CD4-positive, CD25-positive, alpha-beta regulatory T cell (primary cell): ENCODE results near the gene SAP30BP. TPM values are rescaled to one million over a fixed set of nuclear protein-coding genes. Genes with fewer than 3 reads are reported as not detected.

Experiments
- ATAC-seq, 2 donors: fragments of 150-1000 bp; cut with Tn5 transposase; one replicate each; pipeline ENCODE4 v1.10.0; 2021; ENCODE audit warnings: low read depth in 2 of 2, moderate number of reproducible peaks in 2 of 2, moderate library complexity in 1 of 2
- DNase-seq, 3 donors: peaks; one replicate each; pipeline versions ENCODE4 v3.0.0 to v3.0.0-alpha.2; 2012 to 2022; ENCODE audit warnings: mixed read lengths in 1 of 3
- H3K27ac ChIP-seq: one replicate; pipeline ENCODE4 v1.7.0; 2013; ENCODE audit warnings: mild to moderate bottlenecking, low read length; ENCODE audit not compliant: insufficient read depth, poor library complexity, severe bottlenecking
- H3K27me3 ChIP-seq: one replicate; pipeline ENCODE4 v1.7.0; 2013; ENCODE audit warnings: low read length; ENCODE audit not compliant: control insufficient read depth, insufficient read depth
- H3K36me3 ChIP-seq: one replicate; pipeline ENCODE4 v1.7.0; 2013; ENCODE audit warnings: mild to moderate bottlenecking, low read length, moderate library complexity; ENCODE audit not compliant: control insufficient read depth, insufficient read depth
- H3K4me1 ChIP-seq: 2 replicates; pipeline ENCODE4 v1.7.0; 2013; ENCODE audit warnings: mild to moderate bottlenecking, low read length; ENCODE audit not compliant: insufficient read depth, control insufficient read depth, poor library complexity, severe bottlenecking
- H3K4me3 ChIP-seq: one replicate; pipeline ENCODE4 v1.7.0; 2013; ENCODE audit warnings: low read depth, mild to moderate bottlenecking, low read length, moderate library complexity
- H3K9me3 ChIP-seq, 2 experiments: 1 replicate in 1 of 2; 2 replicates in 1 of 2; pipeline ENCODE4 v1.7.0; 2013; ENCODE audit warnings: low read length in 2 of 2, mild to moderate bottlenecking in 1 of 2, moderate library complexity in 1 of 2; ENCODE audit not compliant: control insufficient read depth in 2 of 2
- H3K27ac Mint-ChIP-seq, 3 donors: one replicate each; pipeline ENCODE4 v1.8.0; 2020 to 2022; ENCODE audit warnings: mild to moderate bottlenecking in 3 of 3, mixed read lengths in 3 of 3, moderate library complexity in 2 of 3
- H3K27me3 Mint-ChIP-seq: one replicate; pipeline ENCODE4 v1.8.0; 2022; ENCODE audit warnings: mild to moderate bottlenecking, mixed read lengths
- H3K36me3 Mint-ChIP-seq: one replicate; pipeline ENCODE4 v1.8.0; 2020; ENCODE audit warnings: mixed read lengths
- H3K4me1 Mint-ChIP-seq, 4 donors: one replicate each; pipeline ENCODE4 v1.8.0; 2020 to 2022; ENCODE audit warnings: mixed read lengths in 4 of 4, mild to moderate bottlenecking in 1 of 4
- H3K4me3 Mint-ChIP-seq, 4 donors: one replicate each; pipeline ENCODE4 v1.8.0; 2020 to 2022; ENCODE audit warnings: mild to moderate bottlenecking in 4 of 4, mixed read lengths in 4 of 4, moderate library complexity in 3 of 4
- H3K9me3 Mint-ChIP-seq, 7 donors: one replicate each; pipeline ENCODE4 v1.8.0; 2020 to 2022; ENCODE audit warnings: mixed read lengths in 7 of 7, mild to moderate bottlenecking in 3 of 7, moderate library complexity in 2 of 7
- polyA plus RNA-seq, 4 donors: library from polyadenylated mRNA; unstranded; fragments of 300-500 nt; fragmentation: Illumina TruSeq; gene quantifications; one replicate each; pipeline ENCODE4 v1.2.3, GENCODE V29; 2021
- total RNA-seq: library from RNA; stranded (reverse); gene quantifications from one replicate; pipeline ENCODE4 v1.2.3, GENCODE V29; 2022

Gene SAP30BP
- total and polyA plus RNA-seq, 5 donors from 2014 or later, result 79.3 to 253 (median 82.6) TPM

DNA sequence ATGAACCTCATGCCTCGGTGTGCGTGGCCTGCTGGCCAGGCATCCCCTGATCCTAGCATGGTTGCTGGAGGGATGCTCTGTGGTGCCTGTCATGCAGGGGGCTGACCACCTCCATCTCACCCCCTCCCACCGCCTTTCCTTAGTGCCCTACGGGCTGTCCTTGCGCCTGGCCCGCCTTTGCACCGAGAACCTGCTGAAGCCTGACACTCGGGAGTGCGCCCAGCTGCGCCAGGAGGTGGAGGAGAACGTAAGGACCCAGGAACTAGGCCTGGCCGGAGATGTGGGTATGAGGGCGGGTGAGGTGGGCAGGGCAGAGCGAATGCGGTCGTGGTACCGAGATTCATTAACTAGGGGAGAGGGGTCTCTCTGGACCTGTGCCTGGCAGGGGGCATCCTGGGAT lies 73.1 kb downstream of the SAP30BP start:
- Histone ChIP-seq H3K27me3 (no peaks in the 10 kb centered on the region), H3K9me3 (no peaks in the 10 kb centered on the region), H3K36me3 (no peaks in the 10 kb centered on the region), H3K4me1 (no peaks in the 10 kb centered on the region), H3K4me3 (no peak overlapping the region), H3K27ac (no peak overlapping the region)
- H3K27ac Mint-ChIP-seq, result no peak overlapping the region
- H3K4me1 Mint-ChIP-seq, result peaks cover 0 to 5% (median 0%) of the 10 kb centered on the region in 4 donors
- DNase-seq (no peak), ATAC-seq (no peak)
- H3K27me3 Mint-ChIP-seq, result peaks cover 4% of the 10 kb centered on the region
- H3K4me3 Mint-ChIP-seq, result no peak overlapping the region
- H3K9me3 Mint-ChIP-seq, result no peaks in the 10 kb centered on the region
- no peaks in the 10 kb centered on the region for H3K36me3 Mint-ChIP-seq

- no peaks in the 10 kb centered on the region for H3K9me3 ChIP-seq
- ATAC-seq, result no peak
- no peak overlapping the region for H3K27ac ChIP-seq
- peaks cover 0 to 5% (median 0%) of the 10 kb centered on the region in 4 donors for H3K4me1 Mint-ChIP-seq
- no peaks in the 10 kb centered on the region for H3K4me1 ChIP-seq
- no peaks in the 10 kb centered on the region for H3K9me3 Mint-ChIP-seq
- peaks cover 4% of the 10 kb centered on the region for H3K27me3 Mint-ChIP-seq
- no peak overlapping the region for H3K4me3 Mint-ChIP-seq
- H3K27ac Mint-ChIP-seq, result no peak overlapping the region
- no peak overlapping the region for H3K4me3 ChIP-seq
- no peaks in the 10 kb centered on the region for H3K36me3 Mint-ChIP-seq
- H3K36me3 ChIP-seq, result no peaks in the 10 kb centered on the region
- no peaks in the 10 kb centered on the region for H3K27me3 ChIP-seq
- DNase-seq, result no peak
Observed at GRCh38 chr17:75740631-75741077, 73.5 kb downstream of the SAP30BP start.

DNA sequence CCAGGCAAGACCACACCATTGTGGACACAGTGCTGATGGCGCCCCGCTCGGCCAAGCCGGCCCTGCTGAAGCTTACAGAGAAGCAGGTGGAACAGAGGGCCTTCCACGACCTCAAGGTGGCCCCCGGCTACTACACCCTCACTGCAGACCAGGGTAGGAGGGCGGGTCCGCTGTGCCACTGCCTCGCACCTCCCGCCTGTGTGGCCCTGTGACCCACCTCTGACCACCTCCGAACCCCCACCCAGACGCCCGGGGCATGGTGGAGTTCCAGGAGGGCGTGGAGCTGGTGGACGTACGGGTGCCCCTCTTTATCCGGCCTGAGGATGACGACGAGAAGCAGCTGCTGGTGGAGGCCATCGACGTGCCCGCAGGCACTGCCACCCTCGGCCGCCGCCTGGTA lies 75.2 kb downstream of the SAP30BP start:
- Histone ChIP-seq H3K9me3 (no peaks in the 10 kb centered on the region), H3K36me3 (no peaks in the 10 kb centered on the region), H3K4me1 (no peaks in the 10 kb centered on the region), H3K27ac (no peak overlapping the region), H3K4me3 (no peak overlapping the region), H3K27me3 (no peaks in the 10 kb centered on the region)
- no peak for DNase-seq
- H3K27me3 Mint-ChIP-seq, result peaks cover 4% of the 10 kb centered on the region
- H3K36me3 Mint-ChIP-seq, result no peaks in the 10 kb centered on the region
- H3K4me3 Mint-ChIP-seq, result no peak overlapping the region
- peaks cover 0 to 5% (median 0%) of the 10 kb centered on the region in 4 donors for H3K4me1 Mint-ChIP-seq
- no peaks in the 10 kb centered on the region for H3K9me3 Mint-ChIP-seq
- ATAC-seq, result no peak
- H3K27ac Mint-ChIP-seq, result no peak overlapping the region

DNA sequence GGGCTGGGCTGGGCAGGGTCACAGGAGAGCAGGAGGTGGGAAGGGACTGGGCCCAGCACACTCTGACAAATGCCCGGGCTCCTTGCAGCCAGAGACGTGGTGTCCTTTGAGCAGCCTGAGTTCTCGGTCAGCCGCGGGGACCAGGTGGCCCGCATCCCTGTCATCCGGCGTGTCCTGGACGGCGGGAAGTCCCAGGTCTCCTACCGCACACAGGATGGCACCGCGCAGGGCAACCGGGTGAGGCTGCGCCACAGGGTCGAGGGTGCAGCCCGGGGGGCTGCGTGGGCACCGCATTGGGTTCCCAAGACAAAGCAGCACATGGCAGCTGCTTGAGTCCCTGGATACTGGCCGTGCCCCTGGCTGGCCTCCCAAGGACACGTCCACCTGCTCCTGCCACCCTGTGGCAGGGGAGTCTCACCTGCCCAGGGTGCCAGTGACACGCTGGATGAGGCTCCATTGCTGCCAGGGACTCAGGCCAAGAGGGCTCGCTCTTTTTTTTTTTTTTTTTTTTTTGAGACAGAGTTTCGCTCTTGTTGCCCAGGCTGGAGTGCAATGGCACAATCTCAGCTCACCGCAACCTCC lies 76.6 kb downstream of the SAP30BP start:
- H3K27me3 Mint-ChIP-seq, result no peaks in the 10 kb centered on the region
- H3K4me1 Mint-ChIP-seq, result peaks cover 0 to 6% (median 4%) of the 10 kb centered on the region in 4 donors

DNA sequence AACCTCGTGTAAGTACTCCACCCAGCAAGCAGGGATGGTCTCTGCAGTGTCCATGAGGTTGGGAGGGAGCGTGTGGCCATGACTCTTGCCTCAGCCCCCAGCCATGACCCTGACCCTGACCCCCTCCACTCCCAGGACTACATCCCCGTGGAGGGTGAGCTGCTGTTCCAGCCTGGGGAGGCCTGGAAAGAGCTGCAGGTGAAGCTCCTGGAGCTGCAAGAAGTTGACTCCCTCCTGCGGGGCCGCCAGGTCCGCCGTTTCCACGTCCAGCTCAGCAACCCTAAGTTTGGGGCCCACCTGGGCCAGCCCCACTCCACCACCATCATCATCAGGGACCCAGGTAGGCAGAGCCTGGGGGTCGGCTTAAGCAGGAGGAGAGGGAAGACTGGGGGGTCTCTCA lies 81.6 kb downstream of the SAP30BP start:
- no peak overlapping the region for H3K27ac Mint-ChIP-seq
- peaks cover 11% of the 10 kb centered on the region for H3K27me3 Mint-ChIP-seq

More for the DNA sequence above, 76.6 kb downstream of the SAP30BP start:
- DNase-seq, result no peak
- H3K27ac ChIP-seq, result no peak overlapping the region
- H3K4me3 ChIP-seq, result no peak overlapping the region
- H3K4me1 ChIP-seq, result peaks cover 6% of the 10 kb centered on the region
- H3K9me3 Mint-ChIP-seq, result no peaks in the 10 kb centered on the region
- H3K36me3 ChIP-seq, result no peaks in the 10 kb centered on the region
- no peak overlapping the region for H3K27ac Mint-ChIP-seq
- H3K27me3 ChIP-seq, result no peaks in the 10 kb centered on the region
- H3K4me3 Mint-ChIP-seq, result no peak overlapping the region
- peak in 1 of 2 donors; percentile 10 for ATAC-seq
- peaks cover 4% of the 10 kb centered on the region for H3K36me3 Mint-ChIP-seq
- H3K9me3 ChIP-seq, result no peaks in the 10 kb centered on the region

DNA sequence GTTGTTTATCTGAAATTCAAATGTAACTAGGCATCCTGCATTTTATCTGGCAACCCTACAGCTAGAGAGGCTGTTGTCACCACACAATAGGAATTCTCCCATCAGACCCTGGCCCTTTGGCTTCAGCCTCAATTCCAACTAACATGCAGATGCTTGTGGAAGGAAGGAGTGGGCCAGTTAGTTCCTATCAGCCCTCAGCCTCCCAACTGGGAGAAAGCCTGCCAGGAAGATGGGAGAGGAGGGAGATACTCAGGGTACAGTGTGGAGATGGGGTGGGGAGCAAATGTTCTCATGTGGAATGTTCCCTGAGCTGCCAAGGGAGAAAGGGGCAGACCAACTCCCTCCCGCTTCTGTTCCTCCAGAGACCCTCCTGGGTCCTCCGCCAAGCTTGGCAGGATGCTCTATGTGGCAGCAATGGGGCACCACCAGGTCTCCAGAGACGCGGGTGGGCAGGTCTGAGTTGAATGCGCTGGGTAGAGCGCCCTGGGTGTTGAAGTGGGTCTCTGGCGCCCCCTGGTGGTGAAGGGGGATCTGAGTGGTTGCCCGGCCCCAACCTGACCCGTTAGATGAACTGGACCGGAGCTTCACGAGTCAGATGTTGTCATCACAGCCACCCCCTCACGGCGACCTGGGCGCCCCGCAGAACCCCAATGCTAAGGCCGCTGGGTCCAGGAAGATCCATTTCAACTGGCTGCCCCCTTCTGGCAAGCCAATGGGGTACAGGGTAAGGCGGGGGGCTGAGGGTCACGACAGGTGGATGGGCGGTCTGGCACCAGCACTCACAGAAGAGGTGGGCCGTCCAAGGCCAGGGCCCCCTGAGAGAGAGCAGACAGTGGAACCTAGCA lies 82.6 kb downstream of the SAP30BP start:
- Histone ChIP-seq H3K4me1 (peaks cover 30% of the 10 kb centered on the region), H3K9me3 (no peaks in the 10 kb centered on the region), H3K36me3 (no peaks in the 10 kb centered on the region), H3K27ac (no peak overlapping the region), H3K4me3 (no peak overlapping the region), H3K27me3 (no peaks in the 10 kb centered on the region)
- H3K36me3 Mint-ChIP-seq, result peaks cover 4% of the 10 kb centered on the region
- ATAC-seq (peak; percentile 64 to 73), DNase-seq (peak; percentile 77 to 83 (median 80))
- H3K9me3 Mint-ChIP-seq, result no peaks in the 10 kb centered on the region
- H3K27ac Mint-ChIP-seq, result peak overlapping the region in 1 of 3 donors; percentile 36
- H3K4me1 Mint-ChIP-seq, result peaks cover 0 to 25% (median 15%) of the 10 kb centered on the region in 4 donors
- H3K27me3 Mint-ChIP-seq, result peaks cover 11% of the 10 kb centered on the region
- H3K4me3 Mint-ChIP-seq, result peak overlapping the region in 1 of 4 donors; percentile 35

More for the DNA sequence above, 81.6 kb downstream of the SAP30BP start:
- no peak for ATAC-seq
- DNase-seq, result no peak
- Histone ChIP-seq H3K9me3 (no peaks in the 10 kb centered on the region), H3K36me3 (no peaks in the 10 kb centered on the region), H3K27ac (no peak overlapping the region), H3K27me3 (no peaks in the 10 kb centered on the region), H3K4me1 (peaks cover 22% of the 10 kb centered on the region), H3K4me3 (no peak overlapping the region)
- Mint-ChIP-seq H3K4me3 (no peak overlapping the region), H3K9me3 (no peaks in the 10 kb centered on the region), H3K36me3 (peaks cover 4% of the 10 kb centered on the region), H3K4me1 (peaks cover 0 to 19% (median 12%) of the 10 kb centered on the region in 4 donors)

DNA sequence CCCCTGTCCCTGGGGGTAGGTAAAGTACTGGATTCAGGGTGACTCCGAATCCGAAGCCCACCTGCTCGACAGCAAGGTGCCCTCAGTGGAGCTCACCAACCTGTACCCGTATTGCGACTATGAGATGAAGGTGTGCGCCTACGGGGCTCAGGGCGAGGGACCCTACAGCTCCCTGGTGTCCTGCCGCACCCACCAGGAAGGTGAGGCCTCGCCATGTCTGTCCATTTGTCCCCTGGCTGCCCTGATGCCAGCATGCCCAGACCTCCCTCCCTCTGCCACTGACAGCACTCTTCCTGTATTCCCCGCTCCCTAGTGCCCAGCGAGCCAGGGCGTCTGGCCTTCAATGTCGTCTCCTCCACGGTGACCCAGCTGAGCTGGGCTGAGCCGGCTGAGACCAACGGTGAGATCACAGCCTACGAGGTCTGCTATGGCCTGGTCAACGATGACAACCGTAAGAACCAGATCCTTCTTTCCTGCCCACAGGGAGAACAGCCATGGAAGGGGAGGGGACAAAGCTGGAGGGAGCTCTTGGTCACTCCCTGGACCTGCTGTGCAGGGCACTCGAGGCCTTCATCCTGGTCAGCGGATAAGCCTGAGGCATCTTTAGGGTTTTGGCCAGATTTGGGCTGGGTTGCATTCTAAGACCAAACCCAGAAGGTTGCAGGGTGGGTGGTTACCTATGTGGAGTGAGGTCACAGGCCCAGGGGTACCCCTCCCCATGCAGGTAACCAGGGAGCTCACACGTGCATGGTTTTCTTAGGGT lies 83.7 kb downstream of the SAP30BP start:
- no peak overlapping the region for H3K4me3 ChIP-seq
- no peak for DNase-seq
- peak overlapping the region in 1 of 4 donors; percentile 74 for H3K4me3 Mint-ChIP-seq
- no peaks in the 10 kb centered on the region for H3K36me3 ChIP-seq
- no peaks in the 10 kb centered on the region for H3K27me3 ChIP-seq
- H3K4me1 Mint-ChIP-seq, result peaks cover 0 to 28% (median 18%) of the 10 kb centered on the region in 4 donors
- no peaks in the 10 kb centered on the region for H3K9me3 ChIP-seq
- H3K9me3 Mint-ChIP-seq, result no peaks in the 10 kb centered on the region
- H3K4me1 ChIP-seq, result peaks cover 30% of the 10 kb centered on the region
- no peak overlapping the region for H3K27ac ChIP-seq
- ATAC-seq, result no peak
- H3K27ac Mint-ChIP-seq, result no peak overlapping the region
- H3K27me3 Mint-ChIP-seq, result peaks cover 11% of the 10 kb centered on the region
- peaks cover 4% of the 10 kb centered on the region for H3K36me3 Mint-ChIP-seq
